Left ventricle myocardium superior (tissue), 1 donor: ENCODE measurements around the gene LZTR1. TPM values are rescaled to one million over a fixed set of nuclear protein-coding genes. Genes with fewer than 3 reads are reported as not detected.
A peak's percentile ranks its signal among the peaks of the same experiment; 100 is the strongest.
"Not testable (repeated sequence)": the region's sequence is repeated elsewhere in the genome, so short reads cannot be mapped to it uniquely, and the experiment has no call there.

Experiments
- ATAC-seq: fragments of 200-7000 bp; cut with Tn5 transposase; one replicate; pipeline ENCODE4 v1.9.1; 2020; ENCODE audit warnings: mild to moderate bottlenecking, moderate library complexity
- DNase-seq: peaks from one replicate; pipeline ENCODE4 v3.0.0-alpha.2; 2020
- intact Hi-C: fragments of 100-400 bp; cut with micrococcal nuclease; formaldehyde crosslinking; loops from one replicate; pipeline ENCODE4 v1.11.0; 2022
- total RNA-seq: library from RNA; stranded (reverse); fragmentation: NEBNext Ultra II Directional; extraction: Animal tissue kit (Norgen Biotek cat#: 25700); gene quantifications from one replicate; pipeline ENCODE4 v1.2.1, GENCODE V29; 2021
- donor health status: DM: no; HTN: yes; CAD: no; lungs with severe emphysema.

LZTR1 gene
- total RNA-seq, 1 donor from 2014 or later, result 24.4 TPM

DNA sequence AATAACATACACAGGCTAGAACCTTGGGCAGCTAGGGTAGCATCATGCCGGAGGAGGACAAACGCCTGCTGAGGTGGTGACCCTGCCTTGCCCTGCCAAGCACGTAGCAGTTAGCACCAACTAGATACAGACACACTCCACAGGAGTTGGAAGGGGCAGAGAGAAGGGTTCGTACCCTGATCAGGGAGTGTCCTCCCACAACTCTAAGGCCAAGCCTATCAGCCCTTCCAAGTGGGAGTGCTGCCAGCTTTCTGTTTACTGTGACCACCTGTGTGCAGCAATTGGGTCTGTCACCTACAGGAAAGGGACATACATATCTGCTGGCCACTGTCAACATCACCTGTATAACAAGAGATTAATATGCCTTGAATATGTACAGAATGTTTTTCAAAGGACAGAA is 21.7 kb downstream of the LZTR1 start:
- intact Hi-C loops, result no loop called here
- no peak for ATAC-seq
- DNase-seq, result no peak

DNA sequence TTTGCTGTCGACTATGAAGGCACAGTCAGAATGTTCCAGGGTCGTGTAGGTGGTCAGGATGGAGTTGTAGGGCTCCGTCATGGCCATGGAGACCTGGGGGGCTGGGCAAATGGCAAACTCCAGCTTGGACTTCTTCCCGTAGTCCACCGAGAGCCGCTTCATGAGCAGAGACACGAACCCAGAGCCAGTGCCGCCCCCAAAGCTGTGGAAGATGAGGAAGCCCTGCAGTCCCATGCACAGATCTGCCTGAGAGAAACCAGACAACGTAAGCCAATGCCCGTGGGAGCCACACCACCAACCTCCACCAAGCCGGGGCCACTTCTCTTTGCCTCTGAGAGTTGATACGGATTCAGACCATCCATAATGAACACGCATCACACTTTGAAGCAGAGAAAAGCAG is 27.1 kb downstream of the LZTR1 start:
- intact Hi-C loops, ATAC-seq, DNase-seq: not testable (repeated sequence)

DNA sequence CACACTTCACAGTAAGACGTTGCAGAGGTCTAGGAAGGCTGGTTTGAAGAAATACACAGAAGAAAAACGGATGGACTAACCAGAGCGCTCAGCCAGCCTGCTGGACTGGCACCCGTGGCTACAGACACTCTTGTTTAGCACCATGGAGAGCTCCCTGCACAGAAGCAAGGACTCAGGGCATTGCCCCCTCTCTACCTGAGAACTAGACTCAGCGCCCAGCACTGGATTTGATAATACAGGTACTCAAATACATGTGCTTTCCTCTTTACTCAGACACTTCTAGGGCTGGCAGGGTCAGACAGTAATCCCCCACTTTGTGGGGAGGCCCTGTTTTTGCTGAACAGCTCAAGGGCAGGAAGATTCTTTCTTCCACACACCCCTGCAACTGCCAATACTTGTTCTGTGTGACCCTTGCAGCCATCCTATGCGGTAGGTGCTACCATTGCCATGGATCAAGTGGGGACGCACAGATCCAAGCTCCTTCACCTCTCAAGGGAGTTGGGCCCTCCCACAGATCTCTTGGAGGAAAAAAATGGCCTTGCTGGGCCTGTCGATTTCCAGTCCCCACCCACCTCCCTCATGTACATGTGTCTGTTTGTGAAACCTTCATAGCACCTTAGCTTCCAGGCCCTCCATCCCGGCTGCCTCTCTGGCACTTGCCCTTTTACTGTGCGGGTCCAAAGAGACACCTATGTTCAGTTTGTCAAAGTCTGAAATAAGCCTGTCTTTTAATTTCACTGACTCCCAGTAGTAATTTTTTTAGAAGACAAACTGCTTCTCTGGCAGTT is 27.7 kb downstream of the LZTR1 start:
- ATAC-seq (peak; percentile 39), DNase-seq (no peak)
- intact Hi-C loops, result no loop called here

DNA sequence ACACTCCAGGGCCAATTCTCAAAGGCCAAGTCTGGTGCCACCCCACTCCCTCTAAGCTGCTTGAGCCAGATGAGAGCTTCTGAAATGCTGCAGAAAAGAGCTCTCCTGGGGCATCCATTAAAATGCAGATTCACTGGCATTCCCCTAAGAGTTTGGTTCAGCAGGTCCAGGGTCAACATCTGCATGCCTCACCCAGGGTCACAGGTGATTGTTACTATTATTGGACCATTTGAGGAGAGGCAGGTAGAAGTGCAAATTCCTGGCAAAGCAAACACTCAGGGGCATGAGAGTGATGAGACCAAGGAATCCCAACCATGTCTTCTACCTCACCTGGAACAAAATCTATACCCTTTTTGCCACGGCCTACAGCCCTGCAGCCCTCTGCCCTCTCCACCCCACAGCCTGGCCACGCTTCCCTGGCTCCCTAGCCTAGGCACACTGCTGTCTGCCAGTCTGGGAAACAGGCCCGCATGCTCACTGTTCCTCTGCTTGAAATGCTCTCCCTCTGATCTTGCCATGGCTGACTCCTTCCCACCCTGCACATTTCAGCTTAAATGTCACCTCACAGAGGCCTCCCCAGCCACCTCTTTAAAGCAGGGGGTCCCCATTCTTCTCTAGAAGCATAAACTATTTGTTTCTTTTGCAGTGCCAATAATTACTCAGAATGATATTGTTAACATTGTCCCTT is 28.5 kb downstream of the LZTR1 start:
- no peak for ATAC-seq
- intact Hi-C loops, result no loop called here
- DNase-seq, result no peak

DNA sequence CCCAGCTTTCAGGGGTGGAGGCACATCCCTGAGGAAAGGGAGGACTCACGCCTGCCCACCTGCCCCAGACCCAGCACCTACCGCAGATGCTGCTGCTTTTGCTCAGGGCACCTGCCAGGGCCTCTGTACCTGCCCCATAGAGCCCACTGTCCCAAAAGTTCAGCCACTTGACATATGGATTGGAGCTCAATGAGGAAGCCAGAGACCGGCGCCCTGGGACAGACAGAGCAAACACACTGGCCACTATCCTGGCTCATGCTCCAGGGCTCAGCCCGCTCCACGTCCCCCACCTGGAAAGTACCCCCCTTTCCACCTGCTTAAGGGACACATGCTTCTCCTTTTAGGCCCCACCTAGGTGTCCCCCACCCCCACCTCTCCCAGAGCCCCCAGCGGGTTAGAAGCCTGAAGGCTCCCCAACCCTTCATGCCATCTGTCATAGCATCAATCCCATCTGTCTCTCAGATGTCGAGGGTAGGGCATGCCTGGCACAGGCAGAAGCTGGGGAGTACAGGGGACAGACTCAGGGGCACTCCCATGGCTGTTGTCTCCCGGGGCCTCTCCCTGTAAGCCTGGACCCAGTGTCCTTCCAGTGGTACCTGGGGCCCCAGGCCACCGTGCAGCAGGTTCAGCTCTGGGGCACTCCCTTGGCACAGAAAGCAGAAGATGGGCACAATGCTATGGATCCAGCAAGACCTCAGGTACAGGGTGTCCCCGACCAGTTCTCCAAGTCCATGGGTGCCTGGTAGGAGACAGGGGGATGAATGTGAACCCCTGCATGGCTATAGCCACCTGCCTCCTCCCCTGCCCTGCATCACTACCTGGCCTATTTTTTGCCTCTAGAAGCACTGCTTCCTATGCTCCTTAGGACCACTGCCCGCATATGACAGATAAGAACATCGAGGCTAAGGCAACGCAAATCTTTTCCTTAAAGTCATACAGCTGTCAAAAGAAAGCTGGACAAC is 30.6 kb downstream of the LZTR1 start:
- intact Hi-C loops, result no loop called here
- ATAC-seq, result no peak
- no peak for DNase-seq

DNA sequence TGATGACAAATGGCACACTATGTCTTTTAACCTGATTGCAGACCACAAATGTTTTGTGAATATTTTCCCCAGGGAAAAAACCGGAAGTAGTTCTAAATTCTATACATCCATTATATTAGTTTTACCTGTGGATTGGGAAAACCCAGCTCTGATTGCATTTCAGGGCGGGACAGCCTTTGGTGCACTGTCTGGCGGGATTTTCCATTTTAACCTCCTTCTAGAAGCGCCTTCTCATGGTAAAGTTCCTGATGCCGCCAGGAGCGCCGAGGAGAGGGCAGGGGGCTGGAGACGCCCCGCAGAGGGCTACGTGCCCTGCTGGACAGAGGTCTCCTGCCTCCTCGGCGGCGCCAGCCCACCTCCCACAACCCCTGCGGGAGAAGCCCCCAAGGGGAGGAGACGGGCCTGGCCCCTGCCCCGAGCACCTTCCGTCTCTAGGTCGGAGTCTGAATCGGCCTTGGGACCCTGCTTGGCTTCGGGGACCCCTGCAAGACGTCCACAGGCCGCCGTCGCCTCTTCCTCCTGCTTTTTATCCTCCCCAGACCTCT is 31.6 kb downstream of the LZTR1 start:
- ATAC-seq, result no peak
- no peak for DNase-seq
- intact Hi-C loops, result no loop called here

DNA sequence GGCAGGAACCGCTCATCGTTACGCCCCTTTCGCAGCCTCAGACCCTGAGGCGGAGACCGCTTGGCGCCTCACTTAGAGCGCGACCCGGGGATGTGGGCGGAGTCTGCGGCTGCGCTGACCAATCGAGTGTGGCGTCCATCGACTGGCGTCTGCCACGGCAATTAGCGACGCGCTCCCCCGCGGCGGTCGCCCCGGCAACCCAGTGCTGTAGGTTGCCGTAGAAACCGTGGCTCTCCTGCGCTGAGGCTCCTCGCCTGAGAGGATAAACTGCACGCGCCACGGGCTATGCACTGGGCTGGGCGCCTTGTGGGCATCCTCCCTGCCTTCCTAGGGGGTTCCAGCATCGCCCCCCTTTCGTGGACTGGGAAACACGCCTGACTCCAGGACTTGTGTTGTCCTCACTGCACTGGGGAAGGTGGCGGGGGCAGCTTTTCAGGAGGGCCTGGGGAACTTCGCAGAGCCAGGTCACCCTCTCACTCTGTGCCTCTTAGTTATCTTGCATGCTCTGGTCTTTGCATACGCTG is 32.2 kb downstream of the LZTR1 start:
- ATAC-seq (peak; percentile 95), DNase-seq (peak; percentile 94)
- intact Hi-C loops, result no loop called here

DNA sequence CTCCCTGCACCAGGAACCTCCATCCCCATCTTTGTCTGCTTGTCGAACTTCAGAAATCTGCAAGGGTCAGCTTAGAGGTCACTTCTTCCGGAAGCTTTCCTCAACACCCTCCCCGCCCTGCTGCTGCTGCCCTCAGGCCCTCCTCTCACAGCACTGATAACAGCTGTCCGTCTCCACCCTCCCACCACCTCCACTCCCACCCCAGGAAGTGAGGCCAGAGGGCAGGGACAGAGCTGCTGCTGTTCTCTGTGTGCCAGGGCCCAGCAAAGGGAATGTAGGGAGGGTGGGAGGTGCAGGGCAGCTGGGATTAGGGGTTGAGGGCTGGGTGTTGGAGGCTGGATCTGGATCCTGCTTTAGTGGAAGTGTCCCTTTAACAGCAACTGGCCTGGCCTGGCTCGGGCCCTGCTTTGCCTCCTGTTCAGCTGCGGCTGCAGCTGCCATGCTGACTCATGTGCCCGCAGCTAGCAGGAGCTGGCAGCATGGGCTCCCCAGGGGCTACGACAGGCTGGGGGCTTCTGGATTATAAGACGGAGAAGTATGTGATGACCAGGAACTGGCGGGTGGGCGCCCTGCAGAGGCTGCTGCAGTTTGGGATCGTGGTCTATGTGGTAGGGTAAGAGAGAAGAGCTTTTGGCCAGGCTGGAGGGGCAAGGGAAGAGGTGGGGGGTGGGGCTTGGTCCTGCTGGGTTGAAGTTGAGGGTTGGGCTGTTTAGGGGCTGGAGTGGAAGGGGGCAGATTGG is 32.8 kb downstream of the LZTR1 start, which contains the start of gene P2RX6:
Gene P2RX6 (plus strand): TSS at position 440 of the 740 bp plus-strand sequence. CDS start 10 bp downstream, at position 450.
- peak; percentile 57 for DNase-seq
- intact Hi-C loops, result no loop called here
- ATAC-seq, result peak; percentile 74

DNA sequence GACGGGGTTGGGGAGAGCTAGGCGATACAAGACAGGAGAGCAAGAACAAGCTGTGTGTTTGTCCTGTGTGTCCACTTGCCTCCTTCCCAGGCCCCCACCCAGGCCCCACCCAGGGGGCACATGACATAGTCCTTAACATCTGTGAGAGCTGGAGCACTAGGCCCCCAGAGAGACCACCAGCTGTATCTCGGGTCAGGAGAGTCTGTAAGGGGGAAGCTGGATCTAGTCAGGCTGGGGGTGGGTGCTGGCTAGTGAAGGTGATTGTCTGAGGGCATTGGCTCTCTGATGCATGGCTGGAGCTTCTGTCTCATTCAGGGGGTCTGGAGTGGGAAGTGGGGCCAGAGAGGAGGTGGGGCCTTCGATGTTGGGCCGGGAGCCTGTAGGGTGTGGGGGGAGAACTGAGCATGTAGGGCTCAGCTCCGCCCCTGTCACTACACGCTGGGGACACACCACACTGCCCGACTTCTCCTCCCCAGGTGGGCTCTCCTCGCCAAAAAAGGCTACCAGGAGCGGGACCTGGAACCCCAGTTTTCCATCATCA is 33.4 kb downstream of the LZTR1 start:
- ATAC-seq (no peak), DNase-seq (no peak)
- intact Hi-C loops, result no loop called here

DNA sequence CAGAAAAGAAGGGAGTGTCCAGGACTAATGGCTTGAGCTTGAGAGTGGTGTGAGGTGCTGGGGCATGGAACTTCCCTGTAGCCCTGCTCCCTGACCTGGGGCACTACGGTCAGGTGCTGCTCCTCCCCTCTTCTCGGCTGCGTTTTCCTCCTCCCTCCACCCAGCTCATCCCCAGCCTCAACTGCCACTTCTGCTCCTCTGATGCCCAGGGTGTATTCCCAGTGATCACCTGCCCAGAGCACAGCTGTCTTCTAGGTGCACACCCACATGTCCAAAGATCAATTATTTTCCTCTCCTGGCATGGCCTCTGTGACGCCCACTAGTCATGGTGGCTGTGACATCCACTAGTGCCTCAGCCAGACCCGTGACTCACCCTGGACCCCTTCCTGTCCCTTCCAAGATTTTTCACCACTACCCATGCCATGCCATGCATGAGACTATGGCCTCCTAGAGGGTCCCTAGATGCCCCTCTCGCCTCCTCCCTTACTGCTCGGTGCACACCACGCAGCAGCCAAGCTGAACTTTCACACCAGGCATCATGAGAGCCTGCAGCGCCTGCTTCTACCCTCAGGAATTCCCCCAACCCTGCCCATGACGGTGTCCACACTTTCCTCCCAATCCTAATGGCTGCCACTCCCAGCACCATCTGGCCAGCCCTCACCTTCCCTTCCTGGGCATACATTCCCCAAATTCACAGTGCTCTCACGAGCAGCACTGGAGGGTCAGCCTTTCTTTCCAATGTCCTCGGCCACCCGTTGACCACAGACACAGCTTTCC is 34.7 kb downstream of the LZTR1 start:
- no peak for DNase-seq
- intact Hi-C loops, result no loop called here
- no peak for ATAC-seq

DNA sequence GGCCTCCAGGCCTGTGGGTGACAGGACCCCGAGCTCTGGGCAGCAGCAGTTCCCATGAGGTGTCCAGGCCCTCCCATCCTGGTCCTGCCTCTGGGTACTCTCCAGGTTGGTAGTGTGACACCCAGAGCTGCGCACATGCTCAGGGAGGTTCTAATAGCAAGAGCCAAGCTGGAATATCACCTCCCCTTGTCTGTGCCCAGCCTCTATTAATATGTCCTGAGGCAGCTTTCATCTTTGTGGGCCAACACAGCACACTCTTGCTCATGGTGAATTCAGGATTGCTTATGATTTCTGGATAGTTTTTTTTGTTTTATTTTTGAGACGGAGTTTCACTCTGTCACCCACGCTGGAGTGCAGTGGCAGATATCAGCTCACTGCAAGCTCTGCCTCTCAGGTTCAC is 36.2 kb downstream of the LZTR1 start:
- DNase-seq (no peak), ATAC-seq (no peak)
- intact Hi-C loops, result no loop called here

DNA sequence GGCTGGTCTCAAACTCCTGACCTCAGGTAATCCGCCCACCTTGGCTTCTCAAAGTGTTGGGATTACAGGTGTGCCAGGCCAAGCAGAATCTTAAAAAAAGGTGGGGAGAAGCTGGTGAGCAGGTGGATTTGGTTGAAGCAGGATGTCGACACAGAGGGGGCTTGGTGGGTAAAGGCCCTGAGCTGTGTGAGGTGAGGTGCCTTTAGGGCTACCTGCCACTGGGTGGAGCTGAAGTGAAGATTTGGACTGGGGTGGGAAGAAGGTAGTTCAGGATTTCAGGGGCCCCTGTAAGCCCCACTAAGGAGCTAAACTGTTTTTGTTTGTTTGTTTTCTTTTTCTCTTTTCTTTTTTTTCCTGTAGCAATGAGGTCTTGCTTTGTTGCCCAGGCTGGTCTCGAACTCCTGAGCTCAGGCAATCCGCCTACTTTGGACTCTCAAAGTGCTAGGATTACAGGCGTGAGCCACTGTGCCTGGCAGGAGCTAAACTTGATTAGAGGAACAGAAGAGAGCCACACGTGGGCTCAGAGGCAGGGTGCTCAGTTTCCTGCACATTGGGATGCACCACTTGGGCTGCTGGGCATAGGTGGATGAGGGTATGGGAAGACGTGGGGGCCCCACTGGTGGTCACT is 38.8 kb downstream of the LZTR1 start:
- DNase-seq, result no peak
- intact Hi-C loops, result no loop called here
- no peak for ATAC-seq

DNA sequence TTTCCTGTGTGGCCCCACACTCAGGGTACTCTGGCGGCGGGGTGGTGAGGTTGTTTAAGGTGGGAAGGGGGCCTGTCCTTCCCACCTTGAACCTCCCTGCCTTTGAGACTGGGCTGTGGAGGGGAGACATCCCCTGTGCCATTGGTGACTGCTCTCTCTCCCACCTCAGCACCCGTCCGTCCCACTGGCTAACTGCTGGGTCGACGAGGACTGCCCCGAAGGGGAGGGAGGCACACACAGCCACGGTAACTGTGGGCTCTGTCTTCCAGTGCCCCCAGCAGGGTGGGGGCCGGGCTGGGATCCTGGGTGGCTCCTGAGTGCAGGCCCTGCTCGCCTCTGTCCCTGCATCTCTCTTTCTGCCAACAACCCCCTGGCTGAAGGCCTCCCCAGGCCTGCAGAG is 40.4 kb downstream of the LZTR1 start:
- intact Hi-C loops, result no loop called here
- DNase-seq, result no peak
- no peak for ATAC-seq

DNA sequence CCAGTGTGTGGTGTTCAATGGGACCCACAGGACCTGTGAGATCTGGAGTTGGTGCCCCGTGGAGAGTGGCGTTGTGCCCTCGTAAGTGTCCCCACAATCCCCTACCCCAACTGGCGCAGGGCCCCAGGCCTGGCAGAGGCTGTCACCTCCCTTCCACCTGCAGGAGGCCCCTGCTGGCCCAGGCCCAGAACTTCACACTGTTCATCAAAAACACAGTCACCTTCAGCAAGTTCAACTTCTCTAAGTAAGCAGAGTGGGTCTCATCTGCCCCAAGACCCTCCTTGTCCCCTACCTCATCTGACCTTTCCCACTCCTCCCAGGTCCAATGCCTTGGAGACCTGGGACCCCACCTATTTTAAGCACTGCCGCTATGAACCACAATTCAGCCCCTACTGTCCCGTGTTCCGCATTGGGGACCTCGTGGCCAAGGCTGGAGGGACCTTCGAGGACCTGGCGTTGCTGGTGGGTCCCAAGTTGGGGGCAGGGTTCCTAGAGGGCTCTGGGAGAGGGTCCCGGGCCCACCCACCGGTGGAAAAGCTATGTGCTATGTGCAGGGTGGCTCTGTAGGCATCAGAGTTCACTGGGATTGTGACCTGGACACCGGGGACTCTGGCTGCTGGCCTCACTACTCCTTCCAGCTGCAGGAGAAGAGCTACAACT is 41.0 kb downstream of the LZTR1 start:
- DNase-seq (no peak), ATAC-seq (no peak)
- intact Hi-C loops, result no loop called here

DNA sequence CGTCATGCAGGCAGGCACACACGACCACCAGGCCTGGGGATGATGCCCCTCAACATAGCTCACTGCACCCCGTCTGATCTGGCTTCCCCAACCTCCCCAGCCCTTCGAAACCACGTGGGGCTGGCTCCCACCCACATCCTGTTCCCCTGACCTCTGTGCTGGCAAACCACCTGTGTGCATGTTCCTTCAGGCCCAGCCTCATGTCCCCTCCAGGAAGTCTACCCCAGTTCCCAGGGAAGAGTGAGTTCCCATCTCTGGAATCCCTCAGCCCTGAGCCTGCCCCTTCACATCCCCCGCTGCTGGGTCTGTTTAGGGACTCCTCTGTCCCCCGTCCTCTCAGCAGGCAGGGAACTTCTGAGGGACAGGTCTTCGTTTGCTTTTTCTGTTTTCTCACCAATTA is 43.2 kb downstream of the LZTR1 start:
- intact Hi-C loops, result no loop called here
- DNase-seq, result no peak
- ATAC-seq, result no peak
